DOHH2 (cell line): ENCODE data around the gene NAP1L1.

Source experiments
- H3F3A ChIP-seq: fragments of 200-600 bp; sonication (generic), shearing (Covaris generic); 2 replicates; pipeline ENCODE4 v1.6.0; 2016; ENCODE audit warnings: antibody characterized with exemption, mild to moderate bottlenecking; ENCODE audit not compliant: control insufficient read depth, insufficient read depth
- H3K27ac ChIP-seq: fragments of 200-600 bp; sonication (generic); 2 replicates; pipeline ENCODE4 v1.5.1; 2014; ENCODE audit warnings: low read depth, mild to moderate bottlenecking, low read length, moderate library complexity
- H3K27me3 ChIP-seq: fragments of 200-600 bp; sonication (generic); 2 replicates; pipeline ENCODE4 v1.6.1; 2014; ENCODE audit warnings: mild to moderate bottlenecking, low read length, mixed read lengths; ENCODE audit not compliant: control insufficient read depth
- H3K36me3 ChIP-seq: fragments of 200-600 bp; sonication (generic); 2 replicates; pipeline ENCODE4 v1.6.1; 2014; ENCODE audit warnings: mild to moderate bottlenecking, low read length, moderate library complexity, mixed read lengths; ENCODE audit not compliant: control insufficient read depth
- H3K4me1 ChIP-seq: fragments of 200-600 bp; sonication (generic); 2 replicates; pipeline ENCODE4 v1.6.1; 2014; ENCODE audit warnings: mild to moderate bottlenecking, low read length, mixed read lengths; ENCODE audit not compliant: control insufficient read depth
- H3K4me2 ChIP-seq: fragments of 200-600 bp; sonication (generic); 2 replicates; pipeline ENCODE4 v1.6.0; 2014; ENCODE audit warnings: mild to moderate bottlenecking, low read length, moderate library complexity
- H3K4me3 ChIP-seq: fragments of 200-600 bp; sonication (generic); 2 replicates; pipeline ENCODE4 v1.5.1; 2014; ENCODE audit warnings: mild to moderate bottlenecking, low read length, mixed read lengths
- H3K79me2 ChIP-seq: fragments of 200-600 bp; sonication (generic); 2 replicates; pipeline ENCODE4 v1.6.1; 2014; ENCODE audit warnings: mild to moderate bottlenecking, low read length, mixed read lengths; ENCODE audit not compliant: control insufficient read depth
- H3K9me2 ChIP-seq: fragments of 200-600 bp; sonication (generic); replicated peaks from 2 replicates; pipeline ENCODE4 v1.6.1; 2014; ENCODE audit warnings: mild to moderate bottlenecking, low read length, mixed read lengths; ENCODE audit not compliant: control insufficient read depth
- H3K9me3 ChIP-seq: fragments of 200-600 bp; sonication (generic); 2 replicates; pipeline ENCODE4 v1.6.1; 2014; ENCODE audit warnings: antibody characterized with exemption, low read length, mixed read lengths; ENCODE audit not compliant: control insufficient read depth, insufficient read depth
- H4K20me1 ChIP-seq: fragments of 200-600 bp; sonication (generic); 2 replicates; pipeline ENCODE4 v1.6.0; 2014; ENCODE audit warnings: low read depth, mild to moderate bottlenecking, antibody characterized with exemption, low read length, moderate library complexity; ENCODE audit not compliant: control insufficient read depth, insufficient read depth
- EZH2phosphoT487 ChIP-seq: fragments of 200-600 bp; sonication (generic); IDR thresholded peaks from 2 replicates; pipeline ENCODE4 v1.6.1; 2017; ENCODE audit warnings: borderline replicate concordance, mild to moderate bottlenecking, antibody characterized with exemption, low read length, moderate library complexity, mixed read lengths
- TF ChIP-seq, protein P1 (sequence below): fragments of 200-600 bp; sonication (generic); IDR thresholded peaks from one replicate; pipeline ENCODE4 v1.5.1; 2014; ENCODE audit warnings: antibody characterized with exemption, mild to moderate bottlenecking, low read depth, low read length; ENCODE audit not compliant: poor library complexity, severe bottlenecking

NAP1L1 gene

DNA sequence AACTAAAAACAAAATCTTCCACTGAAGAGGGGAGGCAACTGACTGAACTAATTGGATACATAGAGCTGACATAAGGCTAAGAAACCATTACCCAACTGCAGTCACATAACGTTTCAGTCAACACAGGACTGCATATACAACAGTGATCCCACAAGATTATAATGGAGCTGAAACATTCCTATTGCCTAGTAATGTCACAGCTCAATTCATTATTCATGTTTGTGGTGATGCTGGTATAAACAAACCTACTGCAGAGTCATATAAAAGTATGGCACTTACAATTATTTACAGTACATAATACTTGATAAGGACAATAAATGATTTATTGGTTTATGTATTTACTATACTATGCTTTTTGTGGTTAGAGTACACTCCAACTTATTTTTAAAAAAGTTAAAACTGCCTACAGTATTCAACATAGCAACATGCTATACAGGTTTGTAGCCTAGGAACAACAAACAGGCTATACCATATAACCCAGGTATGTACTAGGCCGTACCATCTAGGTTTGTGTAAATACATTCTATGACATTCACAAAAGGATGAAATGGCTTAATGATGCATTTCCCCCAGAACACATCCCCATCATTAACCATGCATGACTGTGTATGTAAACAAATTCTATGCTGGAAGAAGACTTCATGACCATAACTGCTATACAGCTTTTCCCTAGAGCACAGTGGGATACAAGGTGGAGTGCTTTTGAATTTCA lies 4.3 kb downstream of the NAP1L1 start:
- Histone ChIP-seq H4K20me1 (peaks cover 73% of the 10 kb centered on the region), H3K9me2 (no peaks in the 10 kb centered on the region), H3K4me3 (peak overlapping the region; percentile 82), H3K4me1 (peaks cover 70% of the 10 kb centered on the region), H3K36me3 (peaks cover 91% of the 10 kb centered on the region), H3K9me3 (no peaks in the 10 kb centered on the region), H3K27me3 (no peaks in the 10 kb centered on the region), H3K27ac (no peak overlapping the region), H3F3A (0 out of 2 replicates have a peak, but pooled peaks cover 3% of the 10 kb centered on the region), H3K79me2 (peaks cover 93% of the 10 kb centered on the region), H3K4me2 (peak overlapping the region; percentile 93)
- TF ChIP-seq EZH2phosphoT487, result no peak
- TF ChIP-seq, protein P1, sequence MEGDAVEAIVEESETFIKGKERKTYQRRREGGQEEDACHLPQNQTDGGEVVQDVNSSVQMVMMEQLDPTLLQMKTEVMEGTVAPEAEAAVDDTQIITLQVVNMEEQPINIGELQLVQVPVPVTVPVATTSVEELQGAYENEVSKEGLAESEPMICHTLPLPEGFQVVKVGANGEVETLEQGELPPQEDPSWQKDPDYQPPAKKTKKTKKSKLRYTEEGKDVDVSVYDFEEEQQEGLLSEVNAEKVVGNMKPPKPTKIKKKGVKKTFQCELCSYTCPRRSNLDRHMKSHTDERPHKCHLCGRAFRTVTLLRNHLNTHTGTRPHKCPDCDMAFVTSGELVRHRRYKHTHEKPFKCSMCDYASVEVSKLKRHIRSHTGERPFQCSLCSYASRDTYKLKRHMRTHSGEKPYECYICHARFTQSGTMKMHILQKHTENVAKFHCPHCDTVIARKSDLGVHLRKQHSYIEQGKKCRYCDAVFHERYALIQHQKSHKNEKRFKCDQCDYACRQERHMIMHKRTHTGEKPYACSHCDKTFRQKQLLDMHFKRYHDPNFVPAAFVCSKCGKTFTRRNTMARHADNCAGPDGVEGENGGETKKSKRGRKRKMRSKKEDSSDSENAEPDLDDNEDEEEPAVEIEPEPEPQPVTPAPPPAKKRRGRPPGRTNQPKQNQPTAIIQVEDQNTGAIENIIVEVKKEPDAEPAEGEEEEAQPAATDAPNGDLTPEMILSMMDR, result no peak

DNA sequence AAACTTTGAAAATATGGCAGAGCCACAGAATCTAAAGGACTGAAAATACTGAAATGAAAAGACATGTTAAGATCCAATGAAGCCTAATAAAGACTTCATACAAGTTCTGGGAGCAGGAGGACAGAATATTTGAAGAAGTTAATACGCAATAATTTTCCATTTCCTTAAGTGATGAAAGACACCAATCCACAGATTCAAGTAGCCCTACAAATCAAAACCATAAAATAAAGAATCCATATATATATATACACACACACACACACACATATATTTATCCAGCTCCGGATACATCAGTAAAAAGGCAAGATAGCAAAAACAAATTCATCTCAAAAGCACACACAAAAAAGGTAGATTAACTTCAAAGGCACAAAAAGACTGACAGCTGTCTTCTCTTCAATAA lies 5.7 kb downstream of the NAP1L1 start:
- Histone ChIP-seq H3K9me3 (no peaks in the 10 kb centered on the region), H3K4me3 (peak overlapping the region; percentile 14; the same call in 1 of the 2 replicates), H3K36me3 (peaks cover 99% of the 10 kb centered on the region)

DNA sequence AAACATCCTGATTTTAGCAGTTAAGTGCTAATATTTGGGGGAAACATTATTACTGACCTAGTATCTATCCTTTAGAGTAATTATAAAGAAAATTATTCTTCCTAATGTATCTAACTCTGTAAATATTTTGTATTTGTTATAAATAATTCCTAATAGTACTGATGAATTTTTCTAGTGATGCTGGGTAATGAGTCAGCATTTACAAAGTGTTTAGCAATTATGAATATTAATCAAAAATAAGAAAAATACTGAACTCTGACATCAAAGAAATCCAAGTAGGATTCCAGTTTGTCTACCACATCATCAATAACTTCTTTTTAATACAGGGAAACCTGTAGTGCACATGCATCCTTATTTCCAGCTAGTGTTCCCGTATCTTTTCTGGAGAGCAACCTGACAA lies 9.0 kb downstream of the NAP1L1 start:
- no peaks in the 10 kb centered on the region for H3K27me3 ChIP-seq
- peaks cover 100% of the 10 kb centered on the region for H3K79me2 ChIP-seq
- H3K4me1 ChIP-seq, result peaks cover 56% of the 10 kb centered on the region
- no peak overlapping the region for H3K4me3 ChIP-seq
- peaks cover 75% of the 10 kb centered on the region for H4K20me1 ChIP-seq
- no peak for TF ChIP-seq EZH2phosphoT487
- TF ChIP-seq, protein P1, result no peak
- H3F3A ChIP-seq, result peaks cover 8% of the 10 kb centered on the region; the same call in 1 of the 2 replicates
- no peaks in the 10 kb centered on the region for H3K9me3 ChIP-seq
- no peaks in the 10 kb centered on the region for H3K9me2 ChIP-seq
- H3K27ac ChIP-seq, result no peak overlapping the region
- H3K4me2 ChIP-seq, result no peak overlapping the region
- peaks cover 99% of the 10 kb centered on the region for H3K36me3 ChIP-seq

More for the DNA sequence above, 5.7 kb downstream of the NAP1L1 start:
- Histone ChIP-seq H3K79me2 (peaks cover 100% of the 10 kb centered on the region), H3K4me2 (peak overlapping the region; percentile 93), H4K20me1 (peaks cover 84% of the 10 kb centered on the region), H3K4me1 (peaks cover 76% of the 10 kb centered on the region), H3F3A (0 out of 2 replicates have a peak, but pooled peaks cover 3% of the 10 kb centered on the region), H3K27ac (no peak overlapping the region), H3K9me2 (no peaks in the 10 kb centered on the region), H3K27me3 (no peaks in the 10 kb centered on the region)
- TF ChIP-seq, protein P1, result no peak
- TF ChIP-seq EZH2phosphoT487, result no peak
